ENCODE results near the gene GMDS.

Gene GMDS

DNA sequence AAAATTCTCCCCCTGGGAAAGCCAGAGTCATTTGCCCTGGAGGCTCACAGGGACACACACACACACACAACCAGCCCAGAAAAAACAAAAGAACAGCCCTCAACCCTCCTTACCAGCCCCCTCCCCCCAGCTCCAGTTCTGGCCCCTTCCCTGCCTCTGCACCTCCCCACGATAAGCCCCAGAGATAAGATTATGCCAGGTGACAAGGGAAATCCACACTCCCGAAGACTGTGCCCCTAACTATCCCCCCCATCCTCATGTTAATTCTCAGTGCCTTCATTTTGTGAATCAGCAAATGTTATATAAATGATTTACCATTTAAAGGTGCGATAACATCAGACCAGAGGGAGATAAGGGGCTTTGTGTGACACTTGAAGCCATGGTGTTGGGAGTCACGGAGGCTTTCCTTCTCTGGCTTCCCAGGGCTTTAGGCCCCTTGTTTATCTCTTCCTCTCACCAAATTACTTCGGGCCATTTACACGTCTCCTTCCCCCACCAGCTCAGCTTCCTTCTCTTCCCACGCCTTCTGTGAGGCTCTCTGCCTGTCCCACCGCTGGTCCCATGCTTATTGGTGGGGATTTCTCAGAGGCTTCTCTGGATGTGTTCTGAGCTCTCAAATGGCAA, 648.2 kb downstream of the GMDS start:
- DNase-seq (ENCODE audit: low read depth in 1 of 2, low spot score in 1 of 2) = no peak

DNA sequence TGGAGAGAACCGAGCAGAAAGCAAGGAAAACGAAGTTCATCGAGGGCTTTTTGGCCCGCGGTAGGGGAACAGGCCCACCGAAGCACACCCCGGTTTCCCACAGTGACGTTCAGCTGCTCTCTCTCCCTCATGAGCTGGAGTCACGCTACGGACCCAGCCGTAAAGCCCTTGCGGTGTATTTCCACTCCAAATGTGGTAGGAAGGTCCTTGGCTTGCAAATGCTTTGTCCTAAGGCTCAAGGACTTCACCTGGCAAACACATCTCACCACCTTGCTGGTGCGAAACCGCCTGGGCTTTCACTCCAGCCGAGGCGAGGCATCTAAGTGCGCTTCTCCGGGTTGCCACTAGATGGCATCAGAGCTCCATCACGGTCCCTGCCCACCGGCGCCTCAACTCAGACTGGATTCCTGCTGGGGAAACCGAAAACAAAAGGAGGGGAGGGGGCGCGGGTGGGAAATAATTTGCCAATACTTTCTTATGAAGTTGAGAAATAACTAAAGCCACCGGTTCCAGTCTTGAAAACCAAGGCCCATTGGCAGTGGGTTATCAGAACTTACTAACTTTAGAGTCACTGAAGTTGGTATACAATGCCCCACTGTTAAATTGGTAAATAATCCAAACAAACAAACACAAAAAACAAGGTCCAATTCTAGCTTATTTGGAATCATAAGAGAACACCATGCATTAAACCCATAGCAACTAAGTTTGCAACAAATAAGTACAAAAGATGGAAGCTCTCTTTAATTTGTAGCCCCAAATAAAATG, 649.1 kb downstream of the GMDS start:
- peak; percentile 29 to 52 for DNase-seq (ENCODE audit: low read depth in 1 of 2, low spot score in 1 of 2)

DNA sequence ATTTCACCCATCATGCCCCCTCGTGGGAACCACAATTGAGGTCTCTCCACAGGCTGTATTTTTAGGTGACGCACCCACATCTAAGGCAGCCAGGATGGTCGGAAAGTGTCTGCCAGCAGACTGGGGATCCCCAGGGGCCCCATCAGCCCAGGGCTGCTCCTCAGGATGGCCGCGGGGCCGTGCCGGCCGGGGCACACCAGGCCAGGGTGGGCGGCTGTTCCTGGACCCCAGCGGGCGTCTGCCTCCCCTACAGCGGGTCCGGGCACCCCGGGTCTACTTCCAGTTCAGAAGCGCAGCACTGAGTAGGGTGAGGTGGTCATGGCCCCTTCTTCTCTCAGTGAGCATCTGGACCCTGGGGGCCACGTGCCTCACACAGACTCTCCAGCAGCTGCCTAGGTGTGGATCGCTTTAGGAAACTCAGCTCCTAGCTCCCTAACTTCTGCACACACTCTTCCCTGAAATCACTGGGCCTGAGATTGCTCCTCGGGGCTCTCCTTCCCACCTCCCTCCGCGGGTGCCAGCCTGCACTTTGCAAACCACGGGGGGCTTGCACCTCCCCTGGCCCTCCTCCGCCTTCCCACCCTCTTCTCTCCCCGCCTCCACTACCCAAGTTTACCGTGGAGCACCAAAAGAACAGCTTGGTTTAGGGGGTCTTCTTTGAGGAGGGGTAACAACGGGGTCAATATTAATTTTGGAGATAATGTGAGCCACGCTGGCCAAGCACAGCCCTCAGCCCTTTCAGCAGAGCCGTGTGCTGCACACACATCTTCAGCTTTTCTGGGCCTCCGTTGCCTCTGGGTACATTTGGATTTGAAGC, 649.9 kb downstream of the GMDS start:
- no peak for DNase-seq (ENCODE audit: low read depth in 1 of 2, low spot score in 1 of 2)

DNA sequence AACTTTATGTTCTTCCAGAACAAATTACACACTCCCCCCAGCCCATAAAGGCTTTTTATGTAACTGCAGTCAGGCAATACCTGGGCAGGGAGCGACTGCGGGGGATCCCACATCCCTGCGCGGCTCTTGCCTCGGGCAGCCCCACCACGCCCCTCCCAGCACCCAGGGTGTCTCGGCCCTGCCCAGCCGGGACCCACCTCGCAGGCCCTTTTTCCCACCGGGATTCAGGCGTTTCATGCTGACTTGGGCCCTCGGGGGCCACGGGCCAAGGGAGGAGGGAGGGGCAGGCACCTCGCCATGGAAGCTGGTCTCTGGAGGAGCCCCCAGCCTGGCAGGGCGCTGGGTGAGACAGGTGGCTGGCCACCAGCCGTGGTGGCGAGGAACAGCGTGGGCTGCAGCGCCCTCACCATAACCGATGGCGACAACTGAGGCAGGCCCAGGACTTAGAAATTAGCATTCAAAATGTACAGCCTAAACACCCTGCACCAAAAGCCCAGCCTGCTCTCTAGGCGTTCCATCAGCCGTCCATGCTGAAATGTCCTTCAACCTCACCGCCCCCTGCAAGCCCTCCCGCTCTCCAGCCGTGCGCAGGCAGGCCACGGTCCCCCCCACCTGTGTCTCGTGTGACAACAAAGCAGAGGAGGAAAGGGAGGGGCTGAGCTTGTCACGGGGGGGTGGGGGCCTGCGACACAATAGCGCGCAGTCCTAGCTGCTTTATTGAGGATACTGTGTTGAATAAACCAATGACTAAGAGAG, 650.8 kb downstream of the GMDS start:
- DNase-seq (ENCODE audit: low read depth in 1 of 2, low spot score in 1 of 2) = no peak

DNA sequence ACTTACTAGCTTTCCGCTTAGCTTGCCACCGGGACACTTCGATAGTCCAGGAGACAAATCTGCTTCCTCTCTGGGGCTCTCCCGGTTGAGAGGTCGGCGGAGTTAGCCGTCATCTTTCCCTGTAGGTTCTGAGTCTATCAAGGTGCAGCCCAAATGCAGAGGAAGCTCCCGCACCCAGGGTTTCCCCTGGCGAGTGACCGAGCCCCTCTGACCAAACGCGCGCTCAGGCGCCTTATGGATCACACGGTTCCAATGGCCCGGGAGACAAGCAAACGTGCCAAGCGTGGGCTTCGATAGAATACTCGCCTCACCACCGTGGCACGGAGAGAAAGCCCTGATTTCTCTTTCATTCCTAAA, 651.5 kb downstream of the GMDS start:
- no peak for DNase-seq (ENCODE audit: low read depth in 1 of 2, low spot score in 1 of 2)

DNA sequence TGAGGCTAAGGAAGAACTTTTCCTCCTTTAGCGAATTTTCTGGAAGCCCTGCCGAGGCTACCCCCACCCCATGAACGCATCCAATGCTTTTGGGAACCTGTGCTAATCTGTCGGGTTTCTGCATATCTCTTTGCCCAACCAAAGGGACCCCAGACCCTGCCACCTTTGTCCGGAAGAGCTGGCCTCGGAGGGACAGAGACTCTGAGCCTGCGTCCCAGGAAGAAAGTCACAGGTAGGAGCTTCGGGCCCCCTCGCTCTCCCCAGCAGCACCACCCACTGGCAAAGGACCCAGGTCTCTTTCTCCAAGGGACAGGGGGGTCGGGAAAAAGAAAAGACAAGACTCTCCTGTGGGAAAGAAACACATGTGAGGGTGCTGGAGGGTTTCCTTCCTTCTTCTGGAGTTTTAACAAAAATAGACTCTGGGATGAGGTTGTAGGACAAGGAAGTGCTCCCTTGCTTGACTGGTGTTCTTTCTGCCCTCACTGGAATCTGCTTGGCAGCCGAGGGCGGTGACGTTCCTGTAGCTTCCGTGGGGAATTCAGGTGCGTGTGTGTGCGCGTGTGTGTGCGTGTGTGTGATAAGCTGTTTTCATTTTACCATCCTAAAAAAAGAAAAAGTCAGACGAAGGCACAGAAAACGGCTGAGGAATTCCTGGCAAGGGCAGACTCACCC, 652.0 kb downstream of the GMDS start:
- no peak for DNase-seq (ENCODE audit: low read depth in 1 of 2, low spot score in 1 of 2)

DNA sequence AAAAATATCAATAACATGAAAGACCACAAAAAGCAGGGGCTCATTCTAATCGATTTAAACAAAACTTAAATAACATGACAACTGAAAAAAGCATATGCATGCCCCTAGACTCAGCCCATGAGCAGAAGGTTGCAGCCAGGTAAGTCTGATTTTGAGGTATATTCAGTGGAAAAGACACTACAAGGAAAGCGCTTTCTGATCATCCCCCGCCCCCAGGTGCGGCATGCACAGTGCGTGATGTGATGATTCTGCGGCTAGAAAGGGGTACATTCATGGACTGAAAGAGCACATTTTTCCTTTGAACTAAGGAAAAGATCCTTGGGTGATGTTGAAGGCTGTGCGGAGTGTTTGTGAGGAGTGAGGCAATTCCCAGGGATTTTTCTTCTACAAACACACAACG, 652.6 kb downstream of the GMDS start:
- no peak for DNase-seq (ENCODE audit: low read depth in 1 of 2, low spot score in 1 of 2)

DNA sequence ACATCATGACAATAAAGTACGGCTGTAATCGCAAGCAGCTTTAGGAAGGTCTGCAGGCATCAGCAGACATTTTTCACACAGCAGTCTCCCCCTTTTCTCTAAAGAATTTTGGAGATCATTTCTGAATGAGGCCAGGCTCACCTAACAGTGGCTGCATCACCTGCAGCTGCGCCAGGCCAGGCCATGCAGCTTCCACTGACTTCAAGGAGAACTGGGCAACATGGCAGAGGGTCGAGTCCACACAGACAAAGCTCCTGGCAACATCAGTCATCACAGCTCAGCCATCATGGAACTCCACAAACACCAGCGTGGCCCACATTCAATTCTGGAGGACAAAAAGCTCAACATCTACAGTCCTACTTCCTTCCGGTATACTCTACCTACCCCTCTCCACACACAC, 653.5 kb downstream of the GMDS start:
- no peak for DNase-seq (ENCODE audit: low read depth in 1 of 2, low spot score in 1 of 2)

DNA sequence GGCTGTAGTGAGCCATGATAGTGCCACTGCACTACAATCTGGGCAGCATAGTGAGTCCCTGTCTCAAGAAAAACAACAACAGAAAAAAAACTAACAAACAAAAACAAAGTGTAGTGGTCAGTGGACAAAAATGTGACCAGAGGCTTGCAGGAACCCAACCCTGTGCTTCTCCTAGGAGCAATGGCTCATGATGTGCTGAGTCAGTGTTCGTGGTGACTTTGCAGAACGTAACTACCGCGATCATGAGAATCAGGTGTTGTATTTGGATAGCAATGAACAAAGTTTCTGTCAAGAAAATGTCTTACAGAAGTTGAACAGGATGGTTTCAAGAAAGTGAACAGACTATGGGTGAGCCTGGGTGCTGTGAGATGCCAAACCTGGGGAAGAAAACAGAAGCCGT, 654.2 kb downstream of the GMDS start:
- no peak for DNase-seq (ENCODE audit: low read depth in 1 of 2, low spot score in 1 of 2)

DNA sequence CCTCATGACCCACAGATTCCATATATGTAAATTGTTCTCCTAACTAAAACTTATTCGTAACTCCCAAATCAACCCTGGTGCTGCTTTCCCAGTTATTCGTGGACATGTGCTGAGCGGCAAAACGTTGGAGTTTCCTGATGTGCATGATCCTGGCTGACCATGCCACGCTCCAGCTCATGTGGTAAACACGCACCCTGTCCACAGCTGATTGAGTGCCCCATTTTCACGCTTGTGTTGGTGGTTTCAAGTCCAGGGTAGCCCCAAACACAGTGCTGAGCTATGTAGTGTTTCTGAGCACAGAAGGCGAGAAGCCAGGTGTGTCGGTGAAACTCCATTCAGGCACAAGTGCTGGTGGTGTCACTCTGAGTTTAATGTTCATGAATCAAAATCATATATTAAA, 654.8 kb downstream of the GMDS start:
- no peak for DNase-seq (ENCODE audit: low read depth in 1 of 2, low spot score in 1 of 2)

DNA sequence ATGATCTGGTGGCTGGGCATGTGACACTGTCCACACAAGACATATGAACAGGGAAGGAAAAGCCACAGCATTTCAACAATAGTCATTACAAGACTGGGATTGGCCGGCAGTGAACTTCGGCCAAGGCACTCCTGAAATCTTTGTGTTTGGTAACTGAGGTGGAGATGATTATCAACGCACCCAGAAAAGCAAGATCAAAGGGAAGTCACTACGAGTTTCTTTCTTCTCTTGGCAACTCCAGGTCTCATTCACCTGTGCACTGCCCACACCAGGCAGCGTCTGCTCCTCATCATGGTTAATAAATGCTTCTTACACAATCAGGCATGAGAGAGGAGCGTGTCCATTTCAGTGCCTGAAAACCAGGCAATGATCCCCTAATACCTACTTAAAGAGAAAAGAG, 656.2 kb downstream of the GMDS start:
- no peak for DNase-seq (ENCODE audit: low read depth in 1 of 2, low spot score in 1 of 2)

DNA sequence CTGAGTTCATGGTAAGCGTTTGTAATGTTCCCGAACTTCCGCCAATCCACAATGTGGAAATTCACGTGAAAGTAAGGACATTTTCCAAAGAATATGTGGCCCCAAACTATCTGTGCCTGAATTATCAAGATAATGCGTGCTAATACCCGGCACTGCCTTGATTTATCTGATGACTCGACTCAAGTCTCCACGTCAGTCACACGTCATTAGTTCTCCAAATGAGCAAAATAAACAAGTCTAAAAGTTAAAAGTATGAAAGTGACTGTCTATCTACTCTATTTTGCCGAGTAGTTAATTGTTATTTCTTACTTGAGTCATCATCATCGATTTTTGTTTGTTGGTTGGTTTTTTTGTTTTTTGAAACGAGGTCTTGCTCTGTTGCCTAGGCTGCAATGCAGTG, 657.4 kb downstream of the GMDS start:
- no peak for DNase-seq (ENCODE audit: low read depth in 1 of 2, low spot score in 1 of 2)

DNA sequence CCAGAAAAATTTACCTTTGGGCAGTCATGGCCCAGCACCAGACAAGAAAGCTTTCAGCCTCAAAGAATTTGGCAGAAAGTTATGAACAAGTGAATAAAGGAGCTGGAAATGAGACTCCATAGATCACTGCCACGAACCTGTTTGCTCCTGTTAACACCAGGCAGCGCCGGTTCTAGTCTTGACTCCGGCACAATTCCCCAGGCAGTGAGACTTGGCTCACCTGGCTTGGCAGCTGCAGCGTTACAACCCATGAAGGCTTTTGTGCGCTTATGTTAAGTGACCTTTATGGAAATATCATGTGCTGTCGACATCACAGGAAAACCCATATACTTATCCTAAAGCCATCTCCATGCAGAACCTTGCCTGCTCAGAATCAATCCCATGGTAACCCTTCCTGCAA, 657.9 kb downstream of the GMDS start:
- DNase-seq (ENCODE audit: low read depth in 1 of 2, low spot score in 1 of 2) = no peak

DNA sequence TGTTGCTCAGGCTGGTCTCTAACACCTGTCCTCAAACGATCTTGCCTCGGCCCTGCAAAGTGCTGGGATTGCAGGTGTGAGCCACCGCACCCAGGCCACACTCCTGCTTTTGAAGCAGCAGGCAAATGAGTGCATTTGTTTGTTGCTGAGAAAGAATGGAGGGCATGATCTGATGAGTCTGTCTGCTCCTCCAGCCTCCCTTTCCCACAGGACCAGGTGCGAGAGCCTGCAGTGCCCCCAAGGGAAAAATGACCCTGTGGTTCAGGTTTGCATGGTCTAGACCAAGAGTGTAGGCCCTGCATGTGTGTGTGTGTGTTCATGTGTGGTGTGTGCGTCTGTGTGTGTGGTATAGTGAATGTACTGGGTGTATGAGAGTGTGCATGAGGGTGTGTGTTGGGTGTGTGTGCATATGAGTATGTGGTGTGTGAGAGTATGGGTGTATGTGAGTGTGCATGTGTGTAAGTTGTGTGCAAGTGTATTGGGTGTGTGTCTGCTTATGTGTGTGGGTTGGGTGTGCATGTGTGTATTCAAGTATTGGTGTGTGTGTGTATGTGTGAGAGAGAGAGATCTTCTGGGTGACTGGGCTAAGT, 658.4 kb downstream of the GMDS start:
- DNase-seq (ENCODE audit: low read depth in 1 of 2, low spot score in 1 of 2) = no peak

DNA sequence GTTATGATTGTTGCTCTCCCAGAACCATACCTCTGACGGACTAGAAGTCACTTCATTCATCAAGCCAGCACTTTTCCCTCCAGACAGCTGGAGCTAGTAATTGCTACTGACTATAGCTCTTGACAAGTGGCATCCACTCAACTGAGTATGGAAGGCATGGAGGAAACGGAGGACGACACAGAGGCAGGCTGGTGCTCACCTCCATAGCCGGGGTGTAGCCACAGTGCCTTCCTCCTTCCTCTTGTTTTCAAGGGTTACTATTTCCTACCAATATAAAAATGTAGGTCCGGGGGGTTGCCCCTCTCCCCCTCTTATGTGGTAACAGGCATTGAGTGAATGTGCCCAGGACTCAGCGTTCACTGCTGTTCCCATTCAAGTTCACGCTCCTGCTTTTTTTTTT, 659.1 kb downstream of the GMDS start:
- DNase-seq (ENCODE audit: low read depth in 1 of 2, low spot score in 1 of 2) = no peak

DNA sequence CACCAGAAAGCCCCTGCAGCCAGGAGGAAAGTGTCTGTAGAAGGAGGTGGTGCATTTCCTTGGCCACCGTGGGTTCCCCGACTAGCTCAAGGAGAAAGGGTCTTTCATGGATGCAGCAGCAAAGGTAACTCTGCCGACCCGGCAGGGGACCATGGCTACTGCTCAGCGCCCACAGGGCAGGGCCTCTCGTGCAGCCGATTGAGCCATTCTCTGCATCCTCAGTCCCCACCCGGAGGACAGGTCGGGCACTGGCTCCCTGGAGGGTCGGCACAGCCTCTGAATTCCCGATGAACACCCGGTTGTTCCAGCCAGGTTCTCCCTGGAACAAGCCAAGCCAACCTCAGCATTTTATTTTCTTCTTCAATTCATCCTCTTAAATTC, 659.7 kb downstream of the GMDS start:
- no peak for DNase-seq (ENCODE audit: low read depth in 1 of 2, low spot score in 1 of 2)

DNA sequence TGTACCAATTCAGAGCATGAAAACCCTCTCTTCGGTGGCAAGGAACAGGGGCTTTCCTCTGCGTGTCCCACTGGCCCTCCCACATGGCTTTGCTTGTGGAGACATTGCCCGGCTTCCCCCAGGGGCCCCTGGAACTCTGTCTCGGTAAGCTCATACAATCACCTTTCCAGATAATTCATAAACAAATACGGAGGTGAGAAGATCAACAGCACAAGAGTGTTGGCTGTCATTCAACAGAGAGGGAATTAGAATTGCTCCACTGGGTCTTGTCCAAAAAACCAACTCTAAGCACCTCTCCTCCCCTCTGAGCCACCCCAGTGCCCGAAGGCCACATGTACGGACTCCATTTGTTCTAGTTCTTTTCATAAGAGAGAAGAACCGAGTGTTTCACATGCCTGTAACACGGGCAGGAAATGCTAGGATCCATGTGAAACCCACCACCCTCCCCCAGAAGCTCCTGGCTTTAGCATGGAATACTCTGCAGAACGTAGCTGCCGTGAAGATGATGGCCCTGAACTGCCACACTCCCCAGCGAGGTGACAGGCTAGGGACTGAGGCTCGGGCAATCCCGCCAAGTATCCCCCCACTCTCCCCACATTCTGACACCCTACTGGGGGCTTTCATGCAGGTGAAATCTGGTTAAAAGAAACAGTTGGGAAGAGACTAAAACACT, 660.3 kb downstream of the GMDS start:
- DNase-seq (ENCODE audit: low read depth in 1 of 2, low spot score in 1 of 2) = no peak

DNA sequence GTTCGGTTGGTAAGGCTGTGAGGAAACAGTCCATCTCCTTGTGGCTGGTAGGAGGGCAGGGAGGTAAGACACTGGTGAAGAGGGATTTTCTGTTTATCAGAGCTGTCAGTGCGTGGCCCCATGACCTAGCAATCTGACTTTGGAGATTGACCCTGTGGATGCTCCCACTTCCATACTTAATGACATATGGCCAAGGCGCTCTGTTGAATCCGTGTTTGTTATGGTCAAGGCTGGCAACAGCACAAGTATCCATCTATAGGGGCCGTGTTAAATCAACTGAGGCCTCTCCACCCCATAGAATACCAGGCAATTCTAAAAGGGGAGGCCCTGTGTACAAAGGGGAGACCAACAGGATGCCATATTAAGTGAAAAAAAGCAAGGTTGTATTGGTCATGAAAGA, 661.3 kb downstream of the GMDS start:
- DNase-seq (ENCODE audit: low read depth in 1 of 2, low spot score in 1 of 2) = no peak

DNA sequence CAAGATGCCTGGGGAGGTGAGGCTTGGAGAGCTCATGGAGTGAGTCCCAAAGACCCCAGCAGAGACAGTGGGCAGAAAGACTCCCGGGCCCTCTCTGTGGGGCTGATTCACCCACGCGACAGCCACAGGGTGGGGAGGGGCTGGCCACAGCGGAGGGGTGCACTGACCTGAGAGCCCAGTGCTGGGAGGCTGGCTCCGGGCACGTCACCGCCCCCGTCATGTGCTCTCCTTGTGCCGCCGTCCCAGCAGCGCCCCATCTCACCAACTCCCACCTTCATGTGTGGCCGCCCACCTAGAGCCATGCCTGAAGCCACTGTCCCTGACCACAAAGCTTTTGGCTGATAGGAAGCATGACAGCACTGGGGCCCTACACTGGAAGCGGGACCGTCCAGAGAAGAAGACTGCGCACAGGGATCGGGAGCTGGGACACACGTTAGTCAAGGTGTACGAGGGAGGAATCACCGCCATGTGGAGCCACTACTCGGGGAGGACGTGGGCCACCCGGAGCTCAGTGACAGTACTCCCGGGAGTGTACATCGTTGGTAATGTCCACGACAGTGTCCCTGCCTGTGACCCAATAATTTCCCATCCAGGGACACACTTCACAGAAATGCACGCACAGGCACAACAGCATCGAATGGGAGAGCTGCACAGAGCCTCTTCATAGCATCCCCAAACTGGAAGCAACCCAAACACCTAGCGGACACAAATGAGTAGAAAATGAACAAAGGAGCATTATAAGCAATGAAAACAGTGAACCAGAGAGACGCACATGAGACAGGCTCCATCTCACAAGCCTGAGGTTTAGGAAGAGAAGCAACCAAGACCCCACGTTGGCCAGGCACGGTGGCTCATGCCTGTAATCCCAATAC, 664.0 kb downstream of the GMDS start:
- no peak for DNase-seq (ENCODE audit: low read depth in 1 of 2, low spot score in 1 of 2)
